GM23338 (cell line): ENCODE data around the gene CDX1. TPM values are rescaled to one million over a fixed set of nuclear protein-coding genes. Genes with fewer than 3 reads are reported as not detected.

Source experiments
- ATAC-seq: fragments of 200-7000 bp; cut with Tn5 transposase; 3 replicates; pipeline ENCODE4 v1.9.1; 2020
- DNase-seq: peaks from one replicate; pipeline ENCODE4 v3.0.0-alpha.2; 2015; ENCODE audit warnings: low spot score
- H2AFZ ChIP-seq: fragments of 200-600 bp; sonication (generic); 2 replicates; pipeline ENCODE4 v1.8.0; 2016; ENCODE audit warnings: antibody characterized with exemption, mild to moderate bottlenecking, moderate library complexity
- H3F3A ChIP-seq: fragments of 200-600 bp; sonication (generic); replicated peaks from 2 replicates; pipeline ENCODE4 v1.8.0; 2017; ENCODE audit warnings: antibody characterized with exemption, mixed run types, low read depth
- H3K27ac ChIP-seq: fragments of 200-600 bp; sonication (generic); 2 replicates; pipeline ENCODE4 v1.6.1; 2016; ENCODE audit warnings: low read depth
- H3K27me3 ChIP-seq: fragments of 200-600 bp; sonication (generic); 2 replicates; pipeline ENCODE4 v1.8.0; 2016; ENCODE audit warnings: mild to moderate bottlenecking, mixed run types, moderate library complexity; ENCODE audit not compliant: insufficient read depth
- H3K36me3 ChIP-seq: fragments of 200-600 bp; sonication (generic); 2 replicates; pipeline ENCODE4 v1.8.0; 2016; ENCODE audit warnings: mild to moderate bottlenecking; ENCODE audit not compliant: insufficient read depth
- H3K4me1 ChIP-seq: fragments of 200-600 bp; sonication (generic); 2 replicates; pipeline ENCODE4 v1.8.0; 2016; ENCODE audit warnings: mild to moderate bottlenecking, moderate library complexity; ENCODE audit not compliant: insufficient read depth
- H3K4me2 ChIP-seq: fragments of 200-600 bp; sonication (generic); 2 replicates; pipeline ENCODE4 v1.7.1; 2017; ENCODE audit warnings: mixed run types
- H3K4me3 ChIP-seq: fragments of 200-600 bp; sonication (generic); 2 replicates; pipeline ENCODE4 v1.6.1; 2016; ENCODE audit warnings: mixed run types
- H3K79me2 ChIP-seq: fragments of 200-600 bp; sonication (generic); replicated peaks from 2 replicates; pipeline ENCODE4 v1.8.0; 2017; ENCODE audit warnings: mild to moderate bottlenecking; ENCODE audit not compliant: insufficient read depth
- H3K9me2 ChIP-seq: fragments of 200-600 bp; sonication (generic); 2 replicates; pipeline ENCODE4 v1.8.0; 2017; ENCODE audit not compliant: insufficient read depth
- H4K20me1 ChIP-seq: fragments of 200-600 bp; sonication (generic); replicated peaks from 2 replicates; pipeline ENCODE4 v1.8.0; 2017; ENCODE audit warnings: mild to moderate bottlenecking; ENCODE audit not compliant: insufficient read depth
- H3K27ac Mint-ChIP-seq: 2 replicates; pipeline ENCODE4 v1.8.0; 2020; ENCODE audit warnings: inconsistent platforms, mild to moderate bottlenecking, moderate library complexity, mixed read lengths
- H3K27me3 Mint-ChIP-seq: 3 replicates; pipeline ENCODE4 v1.8.0; 2022; ENCODE audit warnings: low read depth, mild to moderate bottlenecking, moderate library complexity, mixed read lengths, inconsistent platforms; ENCODE audit not compliant: insufficient read depth, poor library complexity
- H3K36me3 Mint-ChIP-seq: 3 replicates; pipeline ENCODE4 v1.8.0; 2021; ENCODE audit warnings: low read depth, mild to moderate bottlenecking, inconsistent platforms, moderate library complexity, mixed read lengths
- H3K4me1 Mint-ChIP-seq: 3 replicates; pipeline ENCODE4 v1.8.0; 2020; ENCODE audit warnings: mild to moderate bottlenecking, inconsistent platforms, mixed read lengths
- H3K4me3 Mint-ChIP-seq: 3 replicates; pipeline ENCODE4 v1.8.0; 2021; ENCODE audit warnings: moderate library complexity, mild to moderate bottlenecking, inconsistent platforms, mixed read lengths
- H3K9me3 Mint-ChIP-seq: 3 replicates; pipeline ENCODE4 v1.8.0; 2020; ENCODE audit warnings: moderate library complexity, mild to moderate bottlenecking, inconsistent platforms, mixed read lengths
- CREB1 ChIP-seq: fragments of 250-450 bp; sonication (Bioruptor Pico); IDR thresholded peaks from 2 replicates; pipeline ENCODE4 v1.5.0; 2020; ENCODE audit warnings: low read depth, mild to moderate bottlenecking, moderate library complexity
- CTCF ChIP-seq, 2 experiments: fragments of 200-600 bp in 1 of 2; sonication (generic) in 1 of 2; conservative IDR thresholded peaks; 2 replicates each; pipeline versions ENCODE4 v1.5.1 to v1.6.1; 2016 to 2017; ENCODE audit warnings: antibody characterized with exemption in 2 of 2, low read depth in 2 of 2, mild to moderate bottlenecking in 2 of 2, moderate library complexity in 1 of 2
- ETS1 ChIP-seq: IDR thresholded peaks from 2 replicates; pipeline ENCODE4 v1.6.1; 2016; ENCODE audit warnings: antibody characterized with exemption
- EZH2 ChIP-seq: fragments of 200-600 bp; sonication (generic); IDR thresholded peaks from one replicate; pipeline ENCODE4 v1.8.0; 2017; ENCODE audit warnings: antibody characterized with exemption, mild to moderate bottlenecking, low read depth; ENCODE audit not compliant: unreplicated experiment
- EZH2phosphoT487 ChIP-seq: fragments of 200-600 bp; sonication (generic); IDR thresholded peaks from one replicate; pipeline ENCODE4 v1.8.1; 2018; ENCODE audit warnings: antibody characterized with exemption; ENCODE audit not compliant: unreplicated experiment
- JUNB ChIP-seq: IDR thresholded peaks from one replicate; pipeline ENCODE4 v1.6.1; 2016; ENCODE audit warnings: antibody characterized with exemption; ENCODE audit not compliant: unreplicated experiment
- NANOG ChIP-seq: IDR thresholded peaks from 2 replicates; pipeline ENCODE4 v1.6.1; 2016; ENCODE audit warnings: antibody characterized with exemption, borderline replicate concordance
- POLR2AphosphoS5 ChIP-seq: IDR thresholded peaks from 2 replicates; pipeline ENCODE4 v1.6.1; 2016; ENCODE audit warnings: antibody characterized with exemption, low read depth
- REST ChIP-seq: IDR thresholded peaks from one replicate; pipeline ENCODE4 v1.6.1; 2018; ENCODE audit warnings: antibody characterized with exemption; ENCODE audit not compliant: unreplicated experiment
- STAT1 ChIP-seq: IDR thresholded peaks from one replicate; pipeline ENCODE4 v1.6.1; 2016; ENCODE audit warnings: antibody characterized with exemption; ENCODE audit not compliant: unreplicated experiment
- ZNF114 ChIP-seq: fragments of 250-450 bp; sonication (Bioruptor Pico); IDR thresholded peaks from 2 replicates; pipeline ENCODE4 v1.5.0; 2020; ENCODE audit warnings: mild to moderate bottlenecking, moderate library complexity
- ZNF331 ChIP-seq: fragments of 250-450 bp; sonication (Bioruptor Pico); IDR thresholded peaks from 2 replicates; pipeline ENCODE4 v1.5.0; 2020; ENCODE audit warnings: low read depth, mild to moderate bottlenecking, moderate library complexity
- ZNF462 ChIP-seq: fragments of 250-450 bp; sonication (Bioruptor Pico); IDR thresholded peaks from 2 replicates; pipeline ENCODE4 v1.5.0; 2020; ENCODE audit warnings: mild to moderate bottlenecking, moderate library complexity
- polyA plus RNA-seq: library from polyadenylated mRNA; unstranded; fragments of >200 nt; fragmentation: Nextera tagmentation; extraction: Ambion mirVana; gene quantifications from 2 replicates; pipeline ENCODE4 v1.2.1, GENCODE V29; 2016
- total RNA-seq: library from RNA; depleted of rRNA; stranded (reverse); fragments of >200 nt; shearing (Covaris generic); gene quantifications from 2 replicates; pipeline ENCODE4 v1.2.3, GENCODE V29; 2014

CDX1 gene
- total and polyA plus RNA-seq, 2 experiments from 2014 or later: not detected

GRCh38 chr5:150156027-150156368 lies 10.6 kb upstream of the CDX1 start:
- Histone ChIP-seq H3K79me2 (no peaks in the 10 kb centered on the region), H2AFZ (peak overlapping the region; percentile 98), H3K27ac (no peak overlapping the region), H3K4me1 (peaks cover 25% of the 10 kb centered on the region), H4K20me1 (no peaks in the 10 kb centered on the region), H3K36me3 (no peaks in the 10 kb centered on the region), H3K4me2 (peak overlapping the region; percentile 78), H3K4me3 (peak overlapping the region; percentile 51), H3K9me2 (no peaks in the 10 kb centered on the region), H3F3A (no peaks in the 10 kb centered on the region), H3K27me3 (no peaks in the 10 kb centered on the region)
- H3K27ac Mint-ChIP-seq: no peak overlapping the region
- ATAC-seq: no peak
- no peaks in the 10 kb centered on the region for H3K9me3 Mint-ChIP-seq
- H3K27me3 Mint-ChIP-seq: peaks cover 14% of the 10 kb centered on the region
- H3K36me3 Mint-ChIP-seq: no peaks in the 10 kb centered on the region
- TF ChIP-seq ZNF114 (CRISPR knock-in tag) (no peak), EZH2 (no peak), EZH2phosphoT487 (no peak), JUNB (no peak), ZNF462 (CRISPR knock-in tag) (no peak), STAT1 (no peak), ETS1 (no peak), NANOG (no peak), ZNF331 (CRISPR knock-in tag) (no peak), POLR2AphosphoS5 (no peak), REST (no peak), CREB1 (CRISPR knock-in tag) (no peak), CTCF (conservative IDR thresholded peaks at IDR 0.05; ENCODE audit: low read depth in 2 of 2) (no peak)
- DNase-seq: no peak
- peak overlapping the region; percentile 68 for H3K4me3 Mint-ChIP-seq
- H3K4me1 Mint-ChIP-seq: peaks cover 31% of the 10 kb centered on the region
